ENCODE data around the gene ABLIM2. TPM values are rescaled to one million over a fixed set of nuclear protein-coding genes. Genes with fewer than 3 reads are reported as not detected.

ABLIM2 gene
- total and polyA plus RNA-seq, 2 of the 8 experiments (the other 6 are each of a cell fraction or from before 2014, with no cell fraction given): 2.8 to 3.0 TPM

DNA sequence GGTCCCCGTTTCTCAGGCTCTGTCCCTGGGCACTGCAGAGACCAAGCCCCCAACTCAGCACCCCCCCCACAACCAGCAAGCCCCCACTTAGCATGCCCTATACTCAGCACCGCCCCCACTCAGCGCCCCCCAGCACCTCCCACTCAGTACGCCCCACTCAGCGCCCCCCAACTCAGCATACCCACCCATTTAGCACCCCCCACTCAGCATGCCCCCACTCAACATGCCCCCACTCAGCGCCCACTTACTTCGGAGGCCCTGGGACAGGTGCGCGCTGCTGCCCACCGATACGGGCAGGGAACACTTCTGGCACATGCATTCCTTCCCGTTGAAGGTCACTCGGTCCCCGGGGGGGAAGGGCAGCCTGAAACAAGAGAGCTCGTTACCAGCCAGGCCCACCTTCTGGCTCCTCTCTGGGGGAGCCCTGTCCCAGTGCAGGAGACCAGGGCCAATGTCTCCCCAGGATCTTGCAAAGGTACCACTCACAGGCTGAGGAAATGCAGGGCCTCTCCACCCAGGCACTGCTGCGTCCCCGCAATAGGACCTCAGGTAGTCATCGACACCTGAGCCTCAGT lies 70.6 kb downstream of the ABLIM2 start:
- Histone ChIP-seq H3K4me3 (ENCODE audit: extremely low read depth in 1 of 4, insufficient read depth in 2 of 4, low read depth in 3 of 4, low read length in 4 of 4) (no peak overlapping the region), H3K4me2 (ENCODE audit: insufficient read depth in 1 of 2, low read depth in 2 of 2, low read length in 2 of 2) (no peak overlapping the region), H4K8ac (ENCODE audit: extremely low read depth, insufficient read depth, low read length) (peak overlapping the region; percentile 35; the same call in 1 of the 2 replicates), H3K18ac (ENCODE audit: extremely low read depth, low read length) (no peak overlapping the region), H3K9ac (replicated peaks in 1 of 4; ENCODE audit: extremely low read depth in 1 of 4, low read depth in 3 of 4, low read length in 3 of 4) (no peak overlapping the region), H3K27ac (ENCODE audit: low read depth, low read length) (no peak overlapping the region), H3K14ac (ENCODE audit: insufficient read length) (no peak overlapping the region), H2BK5ac (ENCODE audit: low read depth, low read length) (no peak overlapping the region), H3K79me2 (ENCODE audit: control insufficient read depth in 1 of 2, insufficient read depth in 2 of 2, low read length in 2 of 2) (no peaks in the 10 kb centered on the region), H2BK20ac (ENCODE audit: low read length) (no peak overlapping the region; the same call in 1 of the 2 replicates), H3K27me3 (replicated peaks in 1 of 4; ENCODE audit: control insufficient read depth in 3 of 4, extremely low read depth in 1 of 4, insufficient read depth in 3 of 4, low read length in 3 of 4) (no peaks in the 10 kb centered on the region), H3K4me1 (replicated peaks in 1 of 4; ENCODE audit: control insufficient read depth in 3 of 4, insufficient read depth in 4 of 4, low read length in 3 of 4) (peaks cover 0 to 2% (median 0%) of the 10 kb centered on the region in 4 experiments; a peak in 3 of 7 replicates), H3K23ac (ENCODE audit: insufficient read length) (no peak overlapping the region), H3K36me3 (ENCODE audit: control insufficient read depth in 2 of 4, insufficient read depth in 4 of 4, low read length in 3 of 4) (no peaks in the 10 kb centered on the region), H4K20me1 (replicated peaks in 1 of 2; ENCODE audit: control insufficient read depth in 1 of 2, insufficient read depth in 2 of 2, low read length in 2 of 2) (no peaks in the 10 kb centered on the region), H4K5ac (ENCODE audit: insufficient read length, low read depth, low read length) (no peak overlapping the region), H3K23me2 (ENCODE audit: low read depth, low read length) (no peaks in the 10 kb centered on the region), H4K91ac (replicated peaks; ENCODE audit: insufficient read length, low read length) (no peak overlapping the region), H3K79me1 (ENCODE audit: low read depth, low read length) (no peaks in the 10 kb centered on the region), H2AFZ (ENCODE audit: low read length) (no peak overlapping the region), H2BK12ac (ENCODE audit: low read depth, low read length) (no peak overlapping the region), H2AK5ac (ENCODE audit: low read depth, low read length) (no peak overlapping the region), H2BK120ac (replicated peaks; ENCODE audit: low read depth, low read length) (no peak overlapping the region), H3K4ac (replicated peaks; ENCODE audit: insufficient read length, low read depth, low read length) (no peak overlapping the region), H2BK15ac (ENCODE audit: low read length) (no peak overlapping the region), H3K9me3 (ENCODE audit: insufficient read depth in 2 of 2, low read depth in 1 of 2, low read length in 1 of 2) (0 out of 4 replicates have a peak, but pooled peaks cover 0 to under 1% of the 10 kb centered on the region in 2 experiments), H3K56ac (replicated peaks; ENCODE audit: insufficient read length, low read depth, low read length) (no peak overlapping the region)
- TF ChIP-seq BACH1 (IDR thresholded peaks at IDR 0.05; ENCODE audit: low read length): no peak
- 89% methylated on average over 14 of the region's 18 CpGs; no CpG with 5 or more reads in 1 of the 2 experiments for WGBS, 2 experiments (ENCODE audit: extremely low coverage in 1 of 2, insufficient coverage in 1 of 2, insufficient read length in 1 of 2, insufficient replicate concordance in 2 of 2, low coverage in 1 of 2, low lambda C conversion rate in 2 of 2, missing lambda C conversion rate in 1 of 2)
- no peak for FAIRE-seq
- ChIA-PET CTCF (ENCODE audit: partially characterized antibody) (interaction anchor here (0.6 to 5.7 kb wide), 7 partner anchors 12 to 162 kb away, joined by 3 to 34 read pairs (median 3); no protein-coding TSS in a partner anchor), POLR2A (ENCODE audit: partially characterized antibody) (no interaction called here)
- no peak for DNase-seq (ENCODE audit: low read depth in 1 of 2, low spot score in 2 of 2)

Data from H1 (cell line).